T-cell (primary cell): Measurements from ENCODE around the gene FUOM. TPM values are rescaled to one million over a fixed set of nuclear protein-coding genes. Genes with fewer than 3 reads are reported as not detected.
A peak's percentile ranks its signal among the peaks of the same experiment; 100 is the strongest.

Experiments
- ATAC-seq, 4 experiments: fragments of 200-7000 bp in 3 of 4; fragments of 150-1000 bp in 1 of 4; cut with Tn5 transposase; replicated peaks in 1 of 4; 1 replicate in 3 of 4; 2 replicates in 1 of 4; pipeline ENCODE4 v1.10.0; 2021; ENCODE audit warnings: moderate library complexity in 3 of 4, mild to moderate bottlenecking in 2 of 4, moderate number of reproducible peaks in 1 of 4
- CTCF ChIA-PET, 2 donors: fragments of 300-600 bp; sonication (Branson Sonifier 250); formaldehyde crosslinking; loops; one replicate each; lab custom pipeline; 2022; ENCODE audit warnings: antibody characterized with exemption in 2 of 2; lab: Charles Lee
- POLR2A ChIA-PET, 2 donors: fragments of 300-600 bp; sonication (Branson Sonifier 250); formaldehyde crosslinking; loops; one replicate each; lab custom pipeline; 2022; ENCODE audit warnings: antibody characterized with exemption in 2 of 2; lab: Charles Lee
- DNase-seq, 35 experiments: peaks; one replicate each; pipeline versions ENCODE4 v3.0.0 to v3.0.0-alpha.2; 2013 to 2023
- H3K27ac ChIP-seq: one replicate; pipeline ENCODE4 v1.5.1; 2013; ENCODE audit warnings: low read length
- H3K27me3 ChIP-seq, 2 experiments: replicated peaks in 1 of 2; 1 replicate in 1 of 2; 2 replicates in 1 of 2; pipeline versions ENCODE4 v1.6.1 to v1.7.0; 2013; ENCODE audit warnings: low read length in 1 of 2, mixed read lengths in 1 of 2; ENCODE audit not compliant: control insufficient read depth in 2 of 2, insufficient read depth in 2 of 2; ENCODE audit errors: extremely low read depth in 1 of 2
- H3K36me3 ChIP-seq, 2 donors: 1 replicate in 1 of 2; 2 replicates in 1 of 2; pipeline versions ENCODE4 v1.6.1 to v1.7.0; 2013; ENCODE audit warnings: low read length in 1 of 2; ENCODE audit not compliant: control insufficient read depth in 2 of 2, insufficient read depth in 1 of 2; ENCODE audit errors: extremely low read depth in 1 of 2
- H3K4me1 ChIP-seq, 2 experiments: 1 replicate in 1 of 2; 2 replicates in 1 of 2; pipeline versions ENCODE4 v1.6.1 to v1.7.0; 2013; ENCODE audit warnings: low read length in 2 of 2, mixed read lengths in 1 of 2; ENCODE audit not compliant: insufficient read depth in 2 of 2, control insufficient read depth in 1 of 2; ENCODE audit errors: extremely low read depth in 1 of 2
- H3K4me3 ChIP-seq, 2 donors: 1 replicate in 1 of 2; 2 replicates in 1 of 2; pipeline versions ENCODE4 v1.5.1 to v1.7.0; 2013; ENCODE audit warnings: mild to moderate bottlenecking in 2 of 2, low read length in 1 of 2, moderate library complexity in 1 of 2; ENCODE audit not compliant: control insufficient read depth in 1 of 2; ENCODE audit errors: extremely low read depth in 1 of 2
- H3K9me3 ChIP-seq: 2 replicates; pipeline ENCODE4 v1.7.0; 2013
- H3K27ac Mint-ChIP-seq, 2 donors: one replicate each; pipeline ENCODE4 v1.8.0; 2020 to 2021; ENCODE audit warnings: mild to moderate bottlenecking in 2 of 2, mixed read lengths in 2 of 2
- H3K27me3 Mint-ChIP-seq, 2 donors: one replicate each; pipeline ENCODE4 v1.8.0; 2021 to 2022; ENCODE audit warnings: mixed read lengths in 2 of 2
- H3K36me3 Mint-ChIP-seq: one replicate; pipeline ENCODE4 v1.8.0; 2021; ENCODE audit warnings: mixed read lengths
- H3K4me1 Mint-ChIP-seq, 3 donors: one replicate each; pipeline ENCODE4 v1.8.0; 2020 to 2022; ENCODE audit warnings: mixed read lengths in 3 of 3, mild to moderate bottlenecking in 1 of 3
- H3K4me3 Mint-ChIP-seq, 3 donors: one replicate each; pipeline ENCODE4 v1.8.0; 2020 to 2022; ENCODE audit warnings: mild to moderate bottlenecking in 3 of 3, mixed read lengths in 3 of 3, moderate library complexity in 3 of 3
- H3K9me3 Mint-ChIP-seq, 3 donors: one replicate each; pipeline ENCODE4 v1.8.0; 2020 to 2022; ENCODE audit warnings: mixed read lengths in 3 of 3
- WGBS: methylation state at CpG from one replicate; pipeline ENCODE4 v1.1.5; 2013; ENCODE audit warnings: missing lambda C conversion rate; ENCODE audit not compliant: insufficient coverage; 5-methylcytosine and 5-hydroxymethylcytosine counted together
- total RNA-seq, 35 experiments: library from RNA in 6 of 35; stranded (reverse) in 6 of 35; fragments of 120-200 nt in 1 of 35; gene quantifications; one replicate each; pipeline versions ENCODE4 v1.2.1 to v1.2.4 and lab custom pipeline; 2013 to 2026

The FUOM gene
- total RNA-seq, 5 donors from 2014 or later (not counting 1 experiment from before 2014, with no cell fraction given), result 9.4 to 30.3 (median 26.9) TPM

- H3K9me3 ChIP-seq, result no peaks in the 10 kb centered on the region
- no peak overlapping the region for H3K27ac ChIP-seq
- Mint-ChIP-seq H3K36me3 (no peaks in the 10 kb centered on the region), H3K27ac (no peak overlapping the region), H3K4me3 (no peak overlapping the region), H3K27me3 (peaks cover 9 to 16% of the 10 kb centered on the region in 2 donors), H3K4me1 (peaks cover 0 to 5% (median 4%) of the 10 kb centered on the region in 3 donors), H3K9me3 (no peaks in the 10 kb centered on the region)
- H3K27me3 ChIP-seq, result peaks cover 0 to 52% of the 10 kb centered on the region in 2 experiments
- no peak overlapping the region for H3K4me3 ChIP-seq
- POLR2A ChIA-PET, result no interaction called here
- CTCF ChIA-PET, result no interaction called here
- H3K36me3 ChIP-seq, result no peaks in the 10 kb centered on the region
- H3K4me1 ChIP-seq, result peaks cover 16 to 40% of the 10 kb centered on the region in 2 experiments
- 95% methylated on average over 10 of the region's 10 CpGs for WGBS
- DNase-seq (no peak), ATAC-seq (no peak)
Observed at GRCh38 chr10:133338080-133339071, 19.4 kb downstream of the FUOM start.

DNA sequence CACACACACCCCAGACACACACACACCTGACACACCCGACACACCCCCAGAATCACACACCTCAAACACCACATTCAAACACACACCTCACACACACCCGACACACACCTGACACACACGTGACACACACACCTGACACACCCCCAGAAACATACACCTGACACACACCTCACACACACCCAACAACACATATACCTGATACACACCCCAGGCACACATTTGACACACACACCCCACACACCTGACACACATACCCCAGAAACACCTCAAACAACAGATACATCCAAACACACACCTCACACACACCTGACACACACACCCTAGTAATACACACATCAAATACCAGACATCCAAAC, 20.5 kb downstream of the FUOM start:
- CTCF ChIA-PET, result no interaction called here
- no peak for ATAC-seq
- Mint-ChIP-seq H3K27ac (no peak overlapping the region), H3K27me3 (peaks cover 6 to 11% of the 10 kb centered on the region in 2 donors), H3K36me3 (no peaks in the 10 kb centered on the region), H3K9me3 (no peaks in the 10 kb centered on the region), H3K4me3 (no peak overlapping the region), H3K4me1 (peaks cover 0 to 5% (median 4%) of the 10 kb centered on the region in 3 donors)
- no peaks in the 10 kb centered on the region for H3K9me3 ChIP-seq
- peak overlapping the region; percentile 41 for H3K27ac ChIP-seq
- H3K27me3 ChIP-seq, result peaks cover 0 to 43% of the 10 kb centered on the region in 2 experiments
- POLR2A ChIA-PET, result no interaction called here
- H3K36me3 ChIP-seq, result no peaks in the 10 kb centered on the region
- peaks cover 16 to 40% of the 10 kb centered on the region in 2 experiments for H3K4me1 ChIP-seq
- DNase-seq, result no peak
- 75% methylated on average over 3 of the region's 3 CpGs for WGBS
- H3K4me3 ChIP-seq, result peak overlapping the region; percentile 25 to 35

GRCh38 chr10:133336577-133337369, 21.0 kb downstream of the FUOM start, which contains the start of gene CALY:
Gene CALY (minus strand): TSS chr10:133336896. CDS start chr10:133328989, 7,907 bp downstream.
- Mint-ChIP-seq H3K36me3 (no peaks in the 10 kb centered on the region), H3K4me1 (peaks cover 0 to 5% (median 4%) of the 10 kb centered on the region in 3 donors), H3K4me3 (peak within 1 kb of the TSS in 2 of 3 donors; percentile 66 to 69), H3K9me3 (no peaks in the 10 kb centered on the region), H3K27me3 (peaks cover 2 to 8% of the 10 kb centered on the region in 2 donors), H3K27ac (peak within 1 kb of the TSS; percentile 70 to 85)
- DNase-seq (peak; percentile 66 to 96 (median 90)), ATAC-seq (peak; percentile 61 to 72 (median 66))
- Histone ChIP-seq H3K4me3 (peak within 1 kb of the TSS; percentile 47 to 54), H3K9me3 (no peaks in the 10 kb centered on the region), H3K27me3 (peaks cover 0 to 38% of the 10 kb centered on the region in 2 experiments), H3K4me1 (peaks cover 16 to 40% of the 10 kb centered on the region in 2 experiments), H3K27ac (peak within 1 kb of the TSS; percentile 80), H3K36me3 (no peaks in the 10 kb centered on the region)
- ChIA-PET CTCF (interaction anchor here in 1 of 2 donors (0.6 kb wide), 1 partner anchor 53 kb away, joined by 5 read pairs; no protein-coding TSS in a partner anchor), POLR2A (no interaction called here)
- 9% methylated on average over 58 of the region's 63 CpGs for WGBS

DNA sequence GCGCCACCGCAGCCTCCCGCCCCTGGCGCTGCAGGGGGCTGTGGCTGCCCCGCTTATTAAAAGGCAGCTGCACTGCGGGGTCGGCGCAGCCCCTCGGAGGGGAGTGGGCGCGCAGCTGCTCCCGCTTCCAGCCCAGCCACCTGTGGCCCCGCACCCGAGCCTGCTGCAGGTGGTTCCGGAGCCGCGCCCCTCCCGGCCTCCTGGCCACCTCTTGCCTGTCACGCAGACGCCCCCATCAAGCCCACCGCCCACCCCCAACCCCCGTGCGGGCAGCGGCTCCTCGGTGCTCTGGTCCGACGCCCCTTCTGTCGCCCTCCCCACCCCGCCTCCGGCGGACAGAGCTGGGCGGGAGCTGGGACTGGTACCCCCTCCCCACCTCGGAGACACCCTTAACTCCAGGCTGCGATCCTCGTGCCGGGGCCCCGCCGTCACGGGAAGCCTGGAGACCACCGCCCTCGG, 21.7 kb downstream of the FUOM start:
- H3K36me3 ChIP-seq, result no peaks in the 10 kb centered on the region
- H3K27ac ChIP-seq, result peak overlapping the region; percentile 7
- CTCF ChIA-PET, result no interaction called here
- POLR2A ChIA-PET, result no interaction called here
- peak overlapping the region; percentile 47 to 54 for H3K4me3 ChIP-seq
- Mint-ChIP-seq H3K9me3 (no peaks in the 10 kb centered on the region), H3K4me3 (no peak overlapping the region), H3K4me1 (peaks cover 0 to 5% (median 4%) of the 10 kb centered on the region in 3 donors), H3K27me3 (peaks cover 0 to 3% of the 10 kb centered on the region in 2 donors), H3K36me3 (no peaks in the 10 kb centered on the region), H3K27ac (no peak overlapping the region)
- H3K27me3 ChIP-seq, result peaks cover 0 to 33% of the 10 kb centered on the region in 2 experiments
- DNase-seq (peak in 1 of 35 experiments; percentile 22), ATAC-seq (peak; percentile 1 to 16 (median 4))
- H3K4me1 ChIP-seq, result peaks cover 16 to 40% of the 10 kb centered on the region in 2 experiments
- no peaks in the 10 kb centered on the region for H3K9me3 ChIP-seq
- 3% methylated on average over 24 of the region's 41 CpGs for WGBS

DNA sequence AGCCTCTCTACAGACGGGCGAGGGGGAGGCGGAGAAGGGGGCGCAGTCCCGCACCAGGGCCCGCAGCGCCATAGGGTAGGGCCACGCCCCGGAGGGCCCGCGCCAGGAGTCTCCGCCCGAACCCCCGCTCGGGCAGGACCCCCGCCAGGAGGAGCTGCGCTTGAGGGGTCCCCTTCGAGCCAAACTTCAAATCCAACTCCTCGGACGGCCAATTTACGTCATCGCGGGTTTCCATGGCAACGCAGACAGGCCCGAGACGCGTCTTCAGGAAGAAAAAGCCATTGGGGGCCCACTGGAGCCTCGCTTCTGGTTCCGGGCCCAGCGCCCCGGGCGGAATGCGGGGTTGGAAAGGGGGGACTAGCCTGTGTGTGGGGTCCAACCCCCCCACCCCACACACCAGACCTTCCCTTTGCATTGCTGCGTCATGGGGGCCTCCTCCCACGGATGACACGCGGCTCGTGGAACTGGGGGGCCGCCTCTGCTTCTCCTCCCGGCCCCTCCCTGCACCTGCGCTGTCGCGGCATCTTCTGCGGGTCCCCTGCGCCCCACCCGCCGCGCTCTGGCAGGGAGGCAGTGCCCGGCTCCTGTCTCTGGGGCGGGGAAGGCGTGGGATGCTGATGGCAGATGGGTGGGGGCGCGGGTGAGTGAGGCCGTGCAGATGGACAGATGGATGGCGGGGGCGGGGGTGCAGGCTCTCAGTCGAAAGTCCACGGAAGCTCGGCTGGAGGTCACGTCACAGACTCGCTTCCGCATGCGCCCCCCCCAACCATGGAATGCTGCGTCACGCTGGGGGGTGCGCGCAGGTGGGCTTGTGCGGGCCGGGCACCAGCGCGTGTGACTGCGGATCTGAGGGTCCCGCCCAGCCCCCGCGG, 22.3 kb downstream of the FUOM start:
- peaks cover 16 to 40% of the 10 kb centered on the region in 2 experiments for H3K4me1 ChIP-seq

More for the DNA sequence above, 22.3 kb downstream of the FUOM start:
- ChIA-PET POLR2A (no interaction called here), CTCF (no interaction called here)
- ATAC-seq, result peak; percentile 41 to 61 (median 44)
- H3K36me3 Mint-ChIP-seq, result no peaks in the 10 kb centered on the region
- H3K9me3 Mint-ChIP-seq, result no peaks in the 10 kb centered on the region
- H3K27ac Mint-ChIP-seq, result peak overlapping the region; percentile 31 to 85
- 4% methylated on average over 58 of the region's 75 CpGs for WGBS
- H3K36me3 ChIP-seq, result no peaks in the 10 kb centered on the region
- peak; percentile 64 to 95 (median 84) for DNase-seq
- peaks cover 2 to 33% of the 10 kb centered on the region in 2 experiments for H3K27me3 ChIP-seq
- H3K4me1 Mint-ChIP-seq, result peaks cover 0 to 5% (median 4%) of the 10 kb centered on the region in 3 donors
- no peaks in the 10 kb centered on the region for H3K9me3 ChIP-seq
- peaks cover 0 to 2% of the 10 kb centered on the region in 2 donors for H3K27me3 Mint-ChIP-seq
- H3K27ac ChIP-seq, result peak overlapping the region; percentile 80
- peak overlapping the region; percentile 47 to 54 for H3K4me3 ChIP-seq
- peak overlapping the region in 2 of 3 donors; percentile 73 to 79 for H3K4me3 Mint-ChIP-seq
